ENCODE measurements around the gene APOA5. TPM values are rescaled to one million over a fixed set of nuclear protein-coding genes. Genes with fewer than 3 reads are reported as not detected.

APOA5 gene
- total RNA-seq, 1 experiment from 2014 or later = not detected

DNA sequence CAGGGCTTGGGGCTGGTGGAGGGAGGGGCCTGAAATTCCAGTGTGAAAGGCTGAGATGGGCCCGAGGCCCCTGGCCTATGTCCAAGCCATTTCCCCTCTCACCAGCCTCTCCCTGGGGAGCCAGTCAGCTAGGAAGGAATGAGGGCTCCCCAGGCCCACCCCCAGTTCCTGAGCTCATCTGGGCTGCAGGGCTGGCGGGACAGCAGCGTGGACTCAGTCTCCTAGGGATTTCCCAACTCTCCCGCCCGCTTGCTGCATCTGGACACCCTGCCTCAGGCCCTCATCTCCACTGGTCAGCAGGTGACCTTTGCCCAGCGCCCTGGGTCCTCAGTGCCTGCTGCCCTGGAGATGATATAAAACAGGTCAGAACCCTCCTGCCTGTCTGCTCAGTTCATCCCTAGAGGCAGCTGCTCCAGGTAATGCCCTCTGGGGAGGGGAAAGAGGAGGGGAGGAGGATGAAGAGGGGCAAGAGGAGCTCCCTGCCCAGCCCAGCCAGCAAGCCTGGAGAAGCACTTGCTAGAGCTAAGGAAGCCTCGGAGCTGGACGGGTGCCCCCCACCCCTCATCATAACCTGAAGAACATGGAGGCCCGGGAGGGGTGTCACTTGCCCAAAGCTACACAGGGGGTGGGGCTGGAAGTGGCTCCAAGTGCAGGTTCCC lies 38.0 kb upstream of the APOA5 start, which contains the start of gene APOC3:
APOC3 (plus strand) TSS at position 383 of the 659 bp plus-strand sequence. CDS start 676 bp downstream, outside the sequence.
- in situ Hi-C loops (cut with HindIII; ENCODE audit: low pct_unique_long_range_greater_than_20kb, low sequenced_read_pairs) = no loop called here

DNA sequence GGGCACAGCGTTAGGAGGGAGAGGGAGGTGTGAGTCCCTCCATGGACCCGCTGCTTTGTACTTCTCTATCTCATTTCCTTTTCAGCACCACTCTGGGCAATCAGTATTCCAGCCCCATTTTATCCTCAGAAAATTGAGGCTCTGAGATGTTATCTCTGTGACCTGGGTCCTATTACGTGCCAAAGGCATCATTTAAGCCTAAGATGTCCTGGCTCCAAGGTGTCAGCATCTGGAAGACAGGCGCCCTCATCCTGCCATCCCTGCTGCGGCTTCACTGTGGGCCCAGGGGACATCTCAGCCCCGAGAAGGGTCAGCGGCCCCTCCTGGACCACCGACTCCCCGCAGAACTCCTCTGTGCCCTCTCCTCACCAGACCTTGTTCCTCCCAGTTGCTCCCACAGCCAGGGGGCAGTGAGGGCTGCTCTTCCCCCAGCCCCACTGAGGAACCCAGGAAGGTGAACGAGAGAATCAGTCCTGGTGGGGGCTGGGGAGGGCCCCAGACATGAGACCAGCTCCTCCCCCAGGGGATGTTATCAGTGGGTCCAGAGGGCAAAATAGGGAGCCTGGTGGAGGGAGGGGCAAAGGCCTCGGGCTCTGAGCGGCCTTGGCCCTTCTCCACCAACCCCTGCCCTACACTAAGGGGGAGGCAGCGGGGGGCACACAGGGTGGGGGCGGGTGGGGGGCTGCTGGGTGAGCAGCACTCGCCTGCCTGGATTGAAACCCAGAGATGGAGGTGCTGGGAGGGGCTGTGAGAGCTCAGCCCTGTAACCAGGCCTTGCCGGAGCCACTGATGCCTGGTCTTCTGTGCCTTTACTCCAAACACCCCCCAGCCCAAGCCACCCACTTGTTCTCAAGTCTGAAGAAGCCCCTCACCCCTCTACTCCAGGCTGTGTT lies 37.2 kb upstream of the APOA5 start:
- in situ Hi-C loops (cut with HindIII; ENCODE audit: low pct_unique_long_range_greater_than_20kb, low sequenced_read_pairs) = no loop called here

More for the DNA sequence above, 38.0 kb upstream of the APOA5 start, which contains the start of gene APOC3:
- DNase-seq (ENCODE audit: low read depth, low spot score) = no peak

DNA sequence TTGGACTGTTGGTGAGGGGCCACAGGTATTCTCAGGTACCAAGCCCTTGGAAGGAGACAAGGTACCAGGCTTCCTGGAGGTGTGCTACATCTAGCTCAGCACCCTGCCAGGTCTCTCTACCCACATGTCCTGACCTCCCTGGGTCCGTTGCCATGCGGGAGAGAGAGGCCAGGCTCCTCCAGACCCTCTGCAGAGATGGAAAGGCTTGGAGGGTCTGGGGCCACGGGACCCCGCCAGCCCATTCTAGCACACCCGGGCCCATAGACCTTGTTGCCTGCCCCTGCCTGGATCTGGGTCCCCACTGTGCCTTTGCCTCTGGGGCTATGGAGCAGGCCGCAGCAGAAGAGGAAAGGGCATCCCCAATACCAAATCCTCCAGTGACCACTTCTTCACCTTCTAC lies 35.8 kb upstream of the APOA5 start:
- in situ Hi-C loops (cut with HindIII; ENCODE audit: low pct_unique_long_range_greater_than_20kb, low sequenced_read_pairs) = no loop called here
- DNase-seq (ENCODE audit: low read depth, low spot score) = no peak

More for the DNA sequence above, 37.2 kb upstream of the APOA5 start:
- DNase-seq (ENCODE audit: low read depth, low spot score) = no peak

DNA sequence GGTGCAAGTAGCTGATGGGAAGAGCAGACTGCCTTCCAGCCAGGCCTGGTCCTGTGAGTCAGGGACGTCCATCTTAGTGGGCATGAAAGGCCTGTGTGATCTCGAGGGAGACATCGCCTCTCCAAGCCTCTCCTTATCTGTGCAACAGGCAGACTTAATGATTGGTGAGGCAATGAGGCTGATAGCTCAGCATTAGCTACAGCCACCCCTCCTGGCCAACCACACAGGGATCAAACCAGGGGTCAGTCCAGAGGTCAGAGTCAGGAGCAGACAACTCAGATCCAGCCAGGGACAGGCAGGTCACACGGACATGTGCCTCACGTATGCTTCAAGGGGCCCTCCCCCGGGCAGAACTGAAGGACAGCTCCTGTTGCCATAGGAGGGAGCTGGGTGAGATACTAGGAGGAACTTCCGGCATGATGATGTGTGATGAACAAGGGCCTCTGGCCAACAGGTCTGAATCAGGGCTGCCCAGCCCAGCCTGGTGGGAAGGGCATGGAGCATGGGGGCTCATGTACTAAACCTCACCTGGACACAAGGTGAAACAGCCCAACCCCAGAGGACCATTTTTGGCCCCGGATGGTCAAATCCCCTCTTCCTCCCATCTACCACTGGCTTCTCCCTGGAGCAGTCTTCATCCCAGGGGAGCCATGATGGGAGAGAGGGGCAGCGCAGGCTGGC lies 35.2 kb upstream of the APOA5 start:
- DNase-seq (ENCODE audit: low read depth, low spot score) = no peak
- in situ Hi-C loops (cut with HindIII; ENCODE audit: low pct_unique_long_range_greater_than_20kb, low sequenced_read_pairs) = no loop called here

DNA sequence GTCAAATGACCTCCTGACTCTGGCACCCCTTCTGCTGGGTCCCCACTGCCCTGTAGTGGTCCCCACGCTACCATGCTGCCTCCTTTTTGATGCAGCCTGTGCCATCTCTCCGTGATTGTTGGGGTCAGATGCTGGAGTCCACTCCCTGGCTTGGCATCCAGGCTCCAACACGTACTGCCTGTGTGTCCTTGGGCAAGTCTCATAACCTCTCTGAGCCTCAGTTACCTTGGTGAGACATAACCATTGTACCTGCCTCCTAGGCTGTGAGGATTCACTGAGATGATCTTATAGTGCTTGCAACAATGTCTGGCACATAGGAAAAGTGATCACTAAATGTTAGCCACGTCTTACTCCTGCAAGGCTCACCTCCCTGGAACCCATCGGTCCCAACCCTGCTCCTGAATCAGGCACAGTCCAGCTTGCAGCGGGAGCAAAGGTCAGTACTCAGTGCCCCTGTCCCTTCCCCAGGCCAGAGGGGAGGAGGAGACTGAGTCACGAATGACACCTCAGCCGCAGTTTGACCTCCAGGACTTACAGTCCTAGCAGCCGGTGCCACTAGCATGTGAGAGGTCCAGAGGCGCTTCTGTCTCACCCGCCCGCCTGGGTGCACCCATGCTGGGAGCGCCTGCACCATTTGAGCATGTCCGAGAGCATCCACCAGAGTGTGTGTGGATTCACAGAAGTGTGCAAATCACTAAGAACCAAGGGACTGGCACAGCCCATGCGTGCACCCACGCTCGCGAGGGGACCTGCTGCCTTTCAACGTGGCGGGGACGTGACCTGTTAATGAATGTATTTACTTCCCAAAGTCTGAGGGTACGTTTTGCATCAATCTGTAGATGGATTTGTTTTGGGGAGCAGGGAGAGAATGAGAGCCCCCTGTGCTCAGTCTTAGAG lies 34.4 kb upstream of the APOA5 start:
- no peak for DNase-seq (ENCODE audit: low read depth, low spot score)
- in situ Hi-C loops (cut with HindIII; ENCODE audit: low pct_unique_long_range_greater_than_20kb, low sequenced_read_pairs) = no loop called here

DNA sequence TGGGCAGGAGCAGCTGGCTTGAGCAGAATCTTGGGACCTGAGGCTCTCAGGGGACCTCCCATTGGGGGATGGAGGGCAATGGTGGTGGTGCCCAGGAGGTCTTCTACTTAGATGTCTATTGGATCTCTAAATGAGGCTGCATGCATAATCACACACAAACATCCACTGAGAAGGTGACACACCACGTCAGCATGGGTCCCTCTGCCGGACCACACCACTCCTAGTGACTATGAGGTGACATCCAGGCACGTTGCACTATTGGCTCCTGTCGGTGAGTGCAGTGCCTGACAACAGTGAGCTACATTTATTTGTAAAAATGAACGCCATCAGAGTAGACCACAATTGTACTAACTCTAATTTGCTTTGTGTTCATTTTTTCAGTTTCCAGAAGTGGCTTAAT lies 33.8 kb upstream of the APOA5 start:
- in situ Hi-C loops (cut with HindIII; ENCODE audit: low pct_unique_long_range_greater_than_20kb, low sequenced_read_pairs) = no loop called here

DNA sequence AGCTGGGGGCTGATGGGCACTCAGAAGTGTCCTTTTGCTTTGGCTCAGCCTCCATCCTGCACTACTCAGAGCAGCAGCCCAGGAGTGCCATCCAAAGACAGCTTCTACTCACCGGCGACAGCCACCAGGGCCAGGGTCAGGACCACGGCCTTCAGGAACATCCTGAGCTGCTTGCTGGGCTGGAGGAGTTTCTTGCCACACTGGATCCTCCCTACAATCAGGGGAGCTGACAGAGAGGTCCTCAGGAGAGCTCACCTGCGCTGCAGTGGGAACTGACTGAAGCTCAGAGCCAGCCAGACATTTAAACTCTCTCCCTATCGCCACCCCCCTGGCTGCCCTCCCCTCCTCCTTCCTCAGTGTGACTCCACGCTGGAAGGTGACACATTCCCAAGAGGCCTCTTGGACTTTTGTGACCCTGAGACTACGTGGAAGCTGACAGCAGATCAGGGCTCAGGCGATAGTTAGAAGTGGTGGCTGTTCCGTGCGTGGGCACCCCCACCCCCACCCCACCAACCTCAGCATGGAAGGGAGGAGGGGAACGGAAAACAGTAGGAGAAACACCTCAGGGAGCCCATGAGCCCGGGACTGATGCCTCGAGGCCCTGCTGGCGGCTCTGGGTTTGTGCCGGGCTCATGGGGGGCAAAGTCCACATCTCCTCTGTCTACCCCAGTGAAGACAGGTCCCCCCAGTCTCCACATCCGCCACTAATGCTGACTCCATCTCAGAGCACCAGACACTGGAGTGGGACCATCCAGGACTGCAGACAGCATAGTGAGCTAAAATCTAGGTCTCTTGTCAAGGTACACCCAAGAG lies 31.6 kb upstream of the APOA5 start, which contains the start of gene APOA4:
APOA4 (minus strand) TSS at position 274 of the 813 bp plus-strand sequence; CDS start at position 161, 113 bp downstream.
- in situ Hi-C loops (cut with HindIII; ENCODE audit: low pct_unique_long_range_greater_than_20kb, low sequenced_read_pairs) = no loop called here
- DNase-seq (ENCODE audit: low read depth, low spot score) = no peak

More for the DNA sequence above, 33.8 kb upstream of the APOA5 start:
- no peak for DNase-seq (ENCODE audit: low read depth, low spot score)

DNA sequence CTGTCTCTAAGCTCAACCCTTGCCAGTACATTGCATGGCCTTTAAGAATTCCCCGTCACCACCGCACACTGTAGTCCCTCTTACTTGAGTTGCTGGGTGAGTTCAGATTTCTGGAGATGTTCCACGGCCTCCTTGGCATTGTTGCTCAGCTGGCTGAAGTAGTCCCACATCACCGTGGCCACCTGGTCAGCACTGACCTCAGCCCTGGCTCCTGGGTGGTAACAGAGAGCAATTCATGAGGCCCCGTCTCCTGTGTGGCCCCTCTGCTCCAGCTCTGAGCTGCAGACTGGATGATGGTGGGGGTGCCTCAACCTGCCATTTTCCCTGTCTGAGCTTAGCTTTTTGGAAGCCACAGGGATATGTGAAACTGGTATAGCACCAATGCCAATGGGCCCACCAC lies 30.9 kb upstream of the APOA5 start:
- in situ Hi-C loops (cut with HindIII; ENCODE audit: low pct_unique_long_range_greater_than_20kb, low sequenced_read_pairs) = no loop called here
- no peak for DNase-seq (ENCODE audit: low read depth, low spot score)

DNA sequence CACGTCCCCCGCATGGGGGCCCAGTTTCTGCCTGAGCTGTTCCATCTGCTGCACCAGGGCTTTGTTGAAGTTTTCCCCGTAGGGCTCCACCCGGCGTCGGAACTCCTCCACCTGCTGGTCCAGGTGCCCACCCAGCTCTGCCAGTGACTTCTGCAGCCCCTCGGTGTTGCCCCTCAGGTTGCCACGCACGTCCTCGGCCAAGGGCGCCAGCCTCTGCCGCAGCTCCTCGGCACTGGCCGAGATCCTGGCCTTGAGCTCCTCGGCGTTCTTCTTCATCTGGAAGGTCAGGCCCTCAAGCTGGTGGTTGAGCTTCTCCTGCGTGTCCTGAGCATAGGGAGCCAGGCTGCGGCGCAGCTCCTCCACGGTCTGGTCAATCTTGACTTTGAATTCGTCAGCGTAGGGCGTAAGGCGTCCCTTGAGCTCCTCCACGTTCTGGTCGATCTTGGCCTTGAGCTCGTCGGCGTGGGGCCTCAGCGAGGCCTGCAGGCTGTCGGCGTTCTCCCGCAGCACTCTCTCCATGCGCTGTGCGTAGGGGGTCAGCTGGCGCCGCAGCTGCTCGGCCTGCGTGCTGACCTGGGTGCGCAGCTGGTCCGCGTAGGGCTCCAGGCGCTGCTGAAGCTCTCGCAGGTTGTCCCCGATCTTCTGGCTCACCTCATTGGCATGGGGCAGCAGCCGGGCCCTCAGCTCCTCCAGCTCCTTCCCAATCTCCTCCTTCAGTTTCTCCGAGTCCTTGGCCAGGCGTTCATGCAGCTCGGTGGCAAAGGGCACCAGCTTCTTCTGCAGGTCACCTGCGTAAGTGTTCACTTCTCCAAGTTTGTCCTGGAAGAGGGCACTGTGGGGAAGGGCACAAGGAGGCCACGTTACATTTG lies 29.6 kb upstream of the APOA5 start:
- in situ Hi-C loops (cut with HindIII; ENCODE audit: low pct_unique_long_range_greater_than_20kb, low sequenced_read_pairs) = no loop called here
- no peak for DNase-seq (ENCODE audit: low read depth, low spot score)

DNA sequence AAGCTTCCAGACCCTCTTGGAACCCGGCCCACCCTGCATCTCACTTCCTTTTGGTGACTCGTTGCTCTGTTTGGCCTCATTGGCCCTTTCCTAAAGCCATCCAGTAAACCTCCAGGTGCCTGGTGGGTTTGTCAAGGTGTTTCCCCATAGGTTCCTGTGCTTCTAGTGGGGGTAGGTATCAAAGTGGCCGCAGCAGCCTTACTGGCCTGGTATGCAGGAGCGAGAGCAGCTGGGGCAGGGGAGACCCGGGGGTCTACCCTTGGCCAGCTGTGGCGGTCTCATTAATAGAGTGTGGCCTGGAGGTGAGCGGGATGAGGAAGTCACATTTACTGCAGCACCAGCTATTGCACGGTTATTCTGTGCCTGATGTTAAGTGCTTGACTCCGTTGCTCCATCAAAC lies 27.4 kb upstream of the APOA5 start:
- no peak for DNase-seq (ENCODE audit: low read depth, low spot score)
- in situ Hi-C loops (cut with HindIII; ENCODE audit: low pct_unique_long_range_greater_than_20kb, low sequenced_read_pairs) = no loop called here

DNA sequence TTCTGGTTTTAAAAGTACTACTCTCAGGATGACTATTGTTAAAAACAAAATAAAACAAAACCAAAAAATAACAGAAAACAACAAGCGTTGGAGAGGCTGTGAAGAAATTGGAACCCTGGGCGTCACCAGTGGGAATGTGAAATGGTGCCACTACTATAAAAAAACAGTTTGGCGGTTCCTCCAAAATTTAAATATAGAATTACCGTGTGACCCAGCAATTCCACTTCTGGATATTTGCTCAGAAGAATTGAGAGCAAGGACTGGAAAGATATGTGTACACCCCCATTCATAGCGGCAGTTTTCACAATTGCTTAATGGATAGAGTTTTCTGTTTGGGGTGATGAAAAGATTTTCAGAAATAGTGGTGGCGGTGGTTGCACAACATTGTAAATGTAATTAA lies 22.8 kb upstream of the APOA5 start:
- in situ Hi-C loops (cut with HindIII; ENCODE audit: low pct_unique_long_range_greater_than_20kb, low sequenced_read_pairs) = no loop called here
- no peak for DNase-seq (ENCODE audit: low read depth, low spot score)

DNA sequence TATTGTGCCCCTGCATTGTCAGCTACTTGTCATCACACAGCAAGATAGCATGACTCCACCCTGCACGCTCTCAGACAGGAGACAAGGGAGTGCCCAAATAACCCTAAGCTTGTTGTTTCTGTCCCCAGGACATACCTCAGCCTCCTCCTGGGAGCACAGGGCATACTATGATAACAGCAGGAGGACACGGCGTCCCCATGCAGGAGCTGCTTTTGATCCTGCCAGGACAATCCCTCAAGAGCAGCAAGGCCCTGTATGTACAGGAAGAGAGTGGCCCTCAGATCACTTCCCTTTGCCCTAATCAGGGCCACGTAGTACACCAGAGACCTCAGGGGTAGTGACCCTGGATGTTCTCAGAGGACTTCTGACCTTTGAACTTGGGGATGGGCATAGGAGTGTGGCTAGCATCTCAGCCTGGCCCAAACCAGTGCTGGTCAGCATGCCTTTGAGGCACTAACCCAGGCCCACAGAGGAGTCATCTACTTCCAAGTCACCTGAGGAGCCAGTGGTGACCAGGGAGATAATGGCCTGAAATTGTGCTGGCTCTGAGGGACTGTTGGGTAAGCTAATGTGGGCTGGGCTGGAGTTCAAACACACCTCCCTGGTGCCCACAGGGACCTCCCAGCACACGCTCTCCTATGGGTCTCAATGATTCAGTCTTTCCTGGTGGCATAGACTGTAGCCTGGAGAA lies 22.2 kb upstream of the APOA5 start:
- in situ Hi-C loops (cut with HindIII; ENCODE audit: low pct_unique_long_range_greater_than_20kb, low sequenced_read_pairs) = no loop called here
- no peak for DNase-seq (ENCODE audit: low read depth, low spot score)

DNA sequence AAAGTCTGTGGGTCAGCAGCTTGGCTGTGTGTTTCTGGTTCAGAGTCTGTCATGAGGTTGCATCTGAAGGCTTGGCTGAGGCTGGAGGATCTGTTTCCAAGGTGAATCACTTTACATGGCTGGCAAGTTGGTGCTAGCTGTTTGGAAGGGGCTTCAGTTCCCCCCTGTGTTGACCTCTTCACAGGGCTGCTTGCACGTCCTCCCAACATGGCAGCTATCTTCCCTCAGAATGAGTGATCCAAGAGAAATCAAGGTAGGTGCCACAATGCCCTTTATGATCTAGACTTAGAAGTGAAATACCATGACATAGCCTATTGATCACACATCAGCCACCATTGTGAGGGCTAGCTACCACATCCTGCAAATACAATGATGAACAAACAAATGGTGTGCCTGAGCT lies 21.5 kb upstream of the APOA5 start:
- in situ Hi-C loops (cut with HindIII; ENCODE audit: low pct_unique_long_range_greater_than_20kb, low sequenced_read_pairs) = no loop called here
- DNase-seq (ENCODE audit: low read depth, low spot score) = no peak

DNA sequence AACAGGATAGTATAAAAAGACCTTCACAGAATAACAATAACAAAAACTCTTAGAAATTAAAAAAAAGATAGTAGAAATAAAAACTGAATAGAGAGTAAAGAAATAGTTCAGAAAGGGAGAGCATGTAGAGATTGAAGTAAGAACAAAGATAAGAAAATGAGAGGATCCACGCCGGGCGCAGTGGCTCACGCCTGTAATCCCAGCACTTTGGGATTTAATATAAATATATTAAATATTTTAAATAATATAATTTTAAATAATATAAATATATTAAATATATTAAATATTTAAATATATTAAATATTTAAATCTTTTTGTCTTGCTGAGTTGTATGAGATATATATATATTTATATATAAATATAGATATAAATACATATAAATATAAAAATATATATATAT lies 20.4 kb upstream of the APOA5 start:
- in situ Hi-C loops (cut with HindIII; ENCODE audit: low pct_unique_long_range_greater_than_20kb, low sequenced_read_pairs) = no loop called here
- no peak for DNase-seq (ENCODE audit: low read depth, low spot score)

DNA sequence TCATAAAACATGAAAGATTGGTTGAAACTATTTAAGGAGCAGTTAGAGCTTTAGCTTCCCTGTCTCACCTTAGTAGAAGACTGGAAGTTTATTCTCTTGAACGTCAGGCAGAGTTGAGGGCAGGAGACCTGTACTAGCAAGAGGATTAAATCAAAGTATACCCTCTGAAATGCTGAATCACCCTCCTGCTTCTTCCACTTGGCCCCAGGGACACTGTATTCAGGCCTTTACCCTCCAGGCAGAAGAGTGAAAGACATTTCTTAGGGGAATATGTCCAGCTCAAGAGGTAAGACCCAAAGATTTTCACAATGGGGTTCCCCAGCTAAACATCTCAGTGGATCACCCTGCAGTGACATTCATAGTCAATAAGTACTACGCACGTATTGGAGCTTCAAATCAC lies 19.5 kb upstream of the APOA5 start:
- in situ Hi-C loops (cut with HindIII; ENCODE audit: low pct_unique_long_range_greater_than_20kb, low sequenced_read_pairs) = no loop called here
- DNase-seq (ENCODE audit: low read depth, low spot score) = no peak
